Right atrium auricular region (tissue), 2 donors: ENCODE data around the gene PYY. TPM values are rescaled to one million over a fixed set of nuclear protein-coding genes. Genes with fewer than 3 reads are reported as not detected.

Experiments used
- DNase-seq: peaks from one replicate; pipeline ENCODE4 v3.0.0-alpha.2; 2019; ENCODE audit warnings: low spot score
- H3K27ac ChIP-seq, 2 donors: fragments of 200-600 bp; sonication (generic); 1 replicate in 1 of 2; 2 replicates in 1 of 2; pipeline ENCODE4 v1.5.1; 2016 to 2019
- H3K27me3 ChIP-seq, 2 donors: fragments of 200-600 bp; sonication (generic); one replicate each; pipeline versions ENCODE4 v1.5.1 to v1.6.0; 2017 to 2019
- H3K36me3 ChIP-seq: fragments of 200-600 bp; sonication (generic); one replicate; pipeline ENCODE4 v1.5.1; 2016
- H3K4me1 ChIP-seq, 2 donors: fragments of 200-600 bp; sonication (generic); one replicate each; pipeline versions ENCODE4 v1.5.1 to v1.6.0; 2017 to 2019
- H3K4me3 ChIP-seq, 2 donors: fragments of 200-600 bp; sonication (generic); 1 replicate in 1 of 2; 2 replicates in 1 of 2; pipeline ENCODE4 v1.5.1; 2017 to 2019; ENCODE audit warnings: mild to moderate bottlenecking in 1 of 2, moderate library complexity in 1 of 2
- H3K9me3 ChIP-seq, 2 donors: fragments of 200-600 bp; sonication (generic); one replicate each; pipeline ENCODE4 v1.5.1; 2019
- total RNA-seq, 2 donors: library from RNA; depleted of rRNA; stranded (reverse); fragments of >200 nt; gene quantifications; one replicate each; pipeline ENCODE4 v1.1.0, GENCODE V29; 2016
- TF ChIP-seq, protein P1 (sequence below), 2 donors: fragments of 200-600 bp; sonication (generic); IDR thresholded peaks; one replicate each; pipeline ENCODE4 v1.5.1; 2019; ENCODE audit warnings: antibody characterized with exemption in 2 of 2

Gene PYY
- total RNA-seq, 2 donors from 2014 or later: not detected

DNA sequence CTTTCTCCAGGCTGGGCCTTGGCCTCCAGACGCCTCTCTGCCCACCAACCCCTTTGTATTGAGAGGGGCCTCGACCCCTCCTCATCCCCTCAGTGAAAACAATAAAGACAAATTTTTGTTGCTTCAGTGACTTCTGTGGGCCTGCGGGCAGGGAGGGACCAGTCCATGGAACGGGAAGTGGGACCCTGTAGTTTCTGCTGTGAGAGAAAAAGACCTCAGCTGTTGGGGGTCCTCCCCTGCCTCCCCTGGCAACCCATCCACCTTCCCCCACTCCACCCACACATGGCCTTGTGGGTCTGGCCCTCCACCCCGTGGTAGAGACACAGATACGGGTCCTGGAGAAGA is 14.9 kb downstream of the PYY start:
- H3K27me3 ChIP-seq: no peaks in the 10 kb centered on the region
- TF ChIP-seq, protein P1, sequence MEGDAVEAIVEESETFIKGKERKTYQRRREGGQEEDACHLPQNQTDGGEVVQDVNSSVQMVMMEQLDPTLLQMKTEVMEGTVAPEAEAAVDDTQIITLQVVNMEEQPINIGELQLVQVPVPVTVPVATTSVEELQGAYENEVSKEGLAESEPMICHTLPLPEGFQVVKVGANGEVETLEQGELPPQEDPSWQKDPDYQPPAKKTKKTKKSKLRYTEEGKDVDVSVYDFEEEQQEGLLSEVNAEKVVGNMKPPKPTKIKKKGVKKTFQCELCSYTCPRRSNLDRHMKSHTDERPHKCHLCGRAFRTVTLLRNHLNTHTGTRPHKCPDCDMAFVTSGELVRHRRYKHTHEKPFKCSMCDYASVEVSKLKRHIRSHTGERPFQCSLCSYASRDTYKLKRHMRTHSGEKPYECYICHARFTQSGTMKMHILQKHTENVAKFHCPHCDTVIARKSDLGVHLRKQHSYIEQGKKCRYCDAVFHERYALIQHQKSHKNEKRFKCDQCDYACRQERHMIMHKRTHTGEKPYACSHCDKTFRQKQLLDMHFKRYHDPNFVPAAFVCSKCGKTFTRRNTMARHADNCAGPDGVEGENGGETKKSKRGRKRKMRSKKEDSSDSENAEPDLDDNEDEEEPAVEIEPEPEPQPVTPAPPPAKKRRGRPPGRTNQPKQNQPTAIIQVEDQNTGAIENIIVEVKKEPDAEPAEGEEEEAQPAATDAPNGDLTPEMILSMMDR (IDR thresholded peaks at IDR 0.05): no peak
- no peak overlapping the region for H3K4me3 ChIP-seq

DNA sequence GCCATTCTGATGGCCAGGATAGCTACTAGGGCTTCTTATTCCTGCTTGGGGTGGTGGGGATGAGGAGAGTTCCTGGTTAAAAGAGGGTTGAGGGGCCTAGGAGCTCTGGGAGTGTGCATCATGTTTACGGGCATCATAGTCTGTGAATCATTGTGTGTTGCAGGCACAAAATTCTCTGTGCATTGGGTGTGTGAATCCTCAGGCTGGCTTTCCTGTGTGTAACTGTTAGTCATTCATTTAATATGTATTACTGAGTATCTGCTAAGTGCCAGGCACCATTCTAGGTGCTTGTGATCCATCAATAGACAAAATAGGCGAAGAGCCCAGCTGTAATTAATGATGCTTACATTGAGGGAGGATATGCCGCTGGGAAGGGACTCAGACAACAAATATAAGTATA is 17.3 kb downstream of the PYY start:
- Histone ChIP-seq H3K9me3 (no peaks in the 10 kb centered on the region), H3K27me3 (no peaks in the 10 kb centered on the region)

More for the DNA sequence above, 14.9 kb downstream of the PYY start:
- DNase-seq: no peak
- Histone ChIP-seq H3K36me3 (no peaks in the 10 kb centered on the region), H3K9me3 (no peaks in the 10 kb centered on the region), H3K27ac (no peak overlapping the region), H3K4me1 (peaks cover 0 to 10% of the 10 kb centered on the region in 2 donors)

DNA sequence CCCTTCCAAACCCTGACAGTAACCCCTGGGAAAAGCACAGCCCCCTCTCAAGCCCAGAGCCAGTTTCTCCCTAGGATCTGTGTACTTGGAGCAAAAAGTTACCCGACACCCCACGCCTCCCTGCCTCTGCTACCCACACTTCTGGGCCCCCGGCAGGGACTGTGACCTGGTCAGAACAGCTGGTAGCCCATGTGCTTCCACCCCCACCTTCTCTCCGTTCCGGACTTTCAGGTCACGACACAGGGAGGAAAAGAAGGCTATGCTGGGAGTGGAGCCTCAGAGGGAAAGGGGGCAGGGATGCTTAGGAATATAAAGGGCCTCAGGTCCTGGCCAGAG is 17.8 kb downstream of the PYY start:
- Histone ChIP-seq H3K27ac (no peak overlapping the region), H3K9me3 (no peaks in the 10 kb centered on the region), H3K4me1 (peaks cover 0 to 10% of the 10 kb centered on the region in 2 donors), H3K36me3 (no peaks in the 10 kb centered on the region), H3K27me3 (no peaks in the 10 kb centered on the region), H3K4me3 (no peak overlapping the region)
- DNase-seq: no peak
- TF ChIP-seq, protein P1 (IDR thresholded peaks at IDR 0.05): no peak

More for the DNA sequence above, 17.3 kb downstream of the PYY start:
- no peak overlapping the region for H3K27ac ChIP-seq
- H3K4me3 ChIP-seq: no peak overlapping the region
- TF ChIP-seq, protein P1 (IDR thresholded peaks at IDR 0.05): no peak
- peaks cover 0 to 10% of the 10 kb centered on the region in 2 donors for H3K4me1 ChIP-seq
- no peaks in the 10 kb centered on the region for H3K36me3 ChIP-seq
- no peak for DNase-seq

DNA sequence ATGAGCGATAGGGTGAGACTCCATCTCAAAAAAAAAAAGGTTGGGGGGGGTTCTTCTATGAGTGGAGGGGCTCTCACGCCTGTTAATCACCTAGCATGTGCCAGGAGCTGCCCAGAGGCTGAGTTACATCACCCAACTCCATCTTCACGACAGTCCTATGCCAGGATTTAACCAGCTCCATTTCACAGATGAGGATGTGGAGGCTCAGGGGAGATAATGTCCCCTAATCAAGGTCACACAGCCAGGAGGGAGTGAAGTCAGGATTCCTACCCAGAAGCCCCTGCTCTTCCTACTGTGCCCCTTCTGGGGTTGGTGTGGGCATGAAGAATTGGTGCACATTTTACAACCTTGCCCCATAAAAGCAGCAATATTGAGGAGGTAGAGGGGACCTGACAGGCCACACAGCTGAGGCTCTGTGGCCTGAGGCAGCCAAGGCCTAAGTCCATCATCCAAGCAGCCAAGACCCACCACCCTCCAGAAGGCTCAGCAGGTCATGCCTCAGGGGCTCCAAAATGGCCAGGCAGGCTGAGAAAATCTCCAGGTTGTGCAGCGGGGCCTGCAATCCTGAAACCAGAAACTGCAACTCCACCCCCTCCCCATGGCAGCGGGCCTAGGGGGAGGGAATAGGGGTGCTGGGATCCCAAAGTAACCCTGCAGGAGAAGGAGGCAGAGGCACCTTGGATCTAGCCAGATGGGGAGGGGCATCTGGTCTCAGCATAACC is 18.4 kb downstream of the PYY start:
- no peak for DNase-seq
- TF ChIP-seq, protein P1 (IDR thresholded peaks at IDR 0.05): no peak

DNA sequence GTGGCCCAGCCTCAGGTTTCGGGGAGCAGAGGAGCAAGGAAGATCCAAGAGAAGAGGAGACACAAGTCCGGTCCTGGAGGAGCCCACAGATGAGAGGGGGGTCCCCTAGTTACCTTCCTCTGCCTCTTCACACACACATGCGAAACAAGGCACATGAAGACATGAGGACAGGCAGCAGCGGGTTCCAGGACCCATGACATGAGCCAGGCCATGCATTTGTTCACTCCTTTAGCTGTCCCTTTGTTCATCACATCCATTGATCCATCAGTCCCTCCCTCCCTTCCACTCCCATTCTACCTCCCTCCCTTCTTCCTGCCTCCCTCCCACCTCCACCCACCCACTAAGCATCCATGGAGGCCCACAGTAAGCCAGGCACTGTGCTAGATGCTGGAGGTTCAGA is 20.8 kb downstream of the PYY start:
- DNase-seq: no peak
- no peak overlapping the region for H3K27ac ChIP-seq
- no peaks in the 10 kb centered on the region for H3K27me3 ChIP-seq
- peaks cover 0 to 3% of the 10 kb centered on the region in 2 donors for H3K4me1 ChIP-seq
- H3K4me3 ChIP-seq: no peak overlapping the region
- no peaks in the 10 kb centered on the region for H3K36me3 ChIP-seq
- TF ChIP-seq, protein P1 (IDR thresholded peaks at IDR 0.05): no peak
- H3K9me3 ChIP-seq: no peaks in the 10 kb centered on the region

More for the DNA sequence above, 18.4 kb downstream of the PYY start:
- no peaks in the 10 kb centered on the region for H3K9me3 ChIP-seq
- no peaks in the 10 kb centered on the region for H3K36me3 ChIP-seq
- H3K4me3 ChIP-seq: no peak overlapping the region
- H3K27ac ChIP-seq: no peak overlapping the region
- H3K4me1 ChIP-seq: peaks cover 0 to 10% of the 10 kb centered on the region in 2 donors
- H3K27me3 ChIP-seq: no peaks in the 10 kb centered on the region

DNA sequence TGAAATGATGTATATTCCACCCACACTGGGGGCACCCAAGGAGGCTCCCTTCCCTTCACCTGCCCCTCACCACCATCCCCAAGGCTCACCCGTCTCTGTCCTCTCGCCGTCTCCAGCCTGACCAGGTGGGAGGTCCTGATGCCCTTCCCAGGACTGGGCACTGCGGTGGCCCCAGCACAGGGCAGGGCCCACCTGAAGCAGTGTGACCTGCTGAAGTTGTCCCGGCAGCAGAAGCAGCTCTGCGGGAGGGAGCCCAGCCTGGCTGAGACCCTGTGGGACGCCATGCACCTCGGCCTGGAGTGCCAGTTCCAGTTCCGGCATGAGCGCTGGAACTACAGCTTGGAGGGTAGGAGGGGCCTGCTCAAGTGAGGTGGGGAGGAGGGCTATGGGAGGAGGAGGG is 21.4 kb downstream of the PYY start:
- no peak for DNase-seq
- TF ChIP-seq, protein P1 (IDR thresholded peaks at IDR 0.05): no peak
- Histone ChIP-seq H3K36me3 (no peaks in the 10 kb centered on the region), H3K4me3 (no peak overlapping the region), H3K4me1 (peaks cover 0 to 3% of the 10 kb centered on the region in 2 donors), H3K27ac (no peak overlapping the region), H3K27me3 (no peaks in the 10 kb centered on the region), H3K9me3 (no peaks in the 10 kb centered on the region)
